GM12878 (cell line): ENCODE measurements around the gene CLEC19A. TPM values are rescaled to one million over a fixed set of nuclear protein-coding genes. Genes with fewer than 3 reads are reported as not detected.

Source experiments
- ATAC-seq: fragments of 200-7000 bp; cut with Tn5 transposase; 3 replicates; pipeline ENCODE4 v1.9.1; 2020; ENCODE audit warnings: mild to moderate bottlenecking, moderate library complexity
- BruUV-seq: library from RNA; stranded (reverse); fragments of 400-500 nt; replicated peaks from 2 replicates; lab custom pipeline; 2021; lab: Mats Ljungman, UMichigan
- CTCF ChIA-PET: fragments of 300-600 bp; sonication (Branson Sonifier 250); formaldehyde crosslinking; extraction: SDS; loops from one replicate; lab custom pipeline; 2021; ENCODE audit warnings: inconsistent platforms; lab: Yijun Ruan, JAX
- POLR2A ChIA-PET: fragments of 350-600 bp; formaldehyde crosslinking; extraction: SDS; loops from one replicate; lab custom pipeline; 2021; ENCODE audit warnings: inconsistent platforms; lab: Charles Lee
- RAD21 ChIA-PET: fragments of 300-600 bp; sonication (Branson Sonifier 250); formaldehyde crosslinking; loops from one replicate; lab custom pipeline; 2023; ENCODE audit warnings: antibody characterized with exemption; ENCODE audit not compliant: unreplicated experiment; lab: Charles Lee
- SMC1A ChIA-PET: fragments of 300-600 bp; sonication (Branson Sonifier 250); formaldehyde crosslinking; loops from one replicate; lab custom pipeline; 2023; ENCODE audit not compliant: unreplicated experiment, uncharacterized antibody; lab: Charles Lee
- DNase-seq: peaks from one replicate; pipeline ENCODE4 v3.0.0-alpha.2; 2011; ENCODE audit warnings: low read depth, low spot score
- FAIRE-seq: peaks from 3 replicates; lab custom pipeline; 2011; peaks lifted over from hg19 to GRCh38; lab: Jason Lieb, UNC
- H2AFZ ChIP-seq: 2 replicates; pipeline ENCODE4 v1.6.0; 2011; ENCODE audit warnings: low read depth, low read length, control low read depth; ENCODE audit not compliant: control insufficient read depth
- H3K27ac ChIP-seq: 2 replicates; pipeline ENCODE4 v1.5.1; 2011; ENCODE audit warnings: control low read depth; ENCODE audit not compliant: control insufficient read depth, insufficient read depth
- H3K27me3 ChIP-seq, 2 experiments: replicated peaks in 1 of 2; 2 replicates each; pipeline versions ENCODE4 v1.6.0 to v1.6.1; 2011; ENCODE audit warnings: low read length in 1 of 2; ENCODE audit not compliant: control insufficient read depth in 2 of 2, insufficient read depth in 2 of 2
- H3K36me3 ChIP-seq, 2 experiments: 2 replicates each; pipeline ENCODE4 v1.5.1; 2011; ENCODE audit warnings: low read length in 1 of 2; ENCODE audit not compliant: control insufficient read depth in 2 of 2, insufficient read depth in 2 of 2
- H3K4me1 ChIP-seq: 2 replicates; pipeline ENCODE4 v1.6.1; 2011; ENCODE audit warnings: mild to moderate bottlenecking, low read length, moderate library complexity, mixed read lengths; ENCODE audit not compliant: control insufficient read depth, insufficient read depth
- H3K4me2 ChIP-seq: 2 replicates; pipeline ENCODE4 v1.6.0; 2011; ENCODE audit warnings: control low read depth; ENCODE audit not compliant: control insufficient read depth, insufficient read depth
- H3K4me3 ChIP-seq: fragments of 200-600 bp; sonication (generic); 2 replicates; pipeline ENCODE4 v1.5.1; 2016
- H3K79me2 ChIP-seq: 2 replicates; pipeline ENCODE4 v1.6.0; 2011; ENCODE audit warnings: low read length; ENCODE audit not compliant: control insufficient read depth, insufficient read depth
- H3K9ac ChIP-seq: 2 replicates; pipeline ENCODE4 v1.8.0; 2011; ENCODE audit warnings: low read length, control low read depth, mixed read lengths; ENCODE audit not compliant: control insufficient read depth, insufficient read depth
- H3K9me3 ChIP-seq: replicated peaks from 3 replicates; pipeline ENCODE4 v1.5.1; 2011; ENCODE audit warnings: mild to moderate bottlenecking, low read length; ENCODE audit not compliant: control insufficient read depth, insufficient read depth
- H4K20me1 ChIP-seq: 2 replicates; pipeline ENCODE4 v1.6.0; 2011; ENCODE audit not compliant: control insufficient read depth, insufficient read depth
- BHLHE40 ChIP-seq, 2 experiments: fragments of 450-650 bp in 1 of 2; IDR thresholded peaks; 2 replicates each; pipeline ENCODE4 v1.6.1; 2011 to 2017; ENCODE audit warnings: low read depth in 2 of 2, borderline replicate concordance in 1 of 2, improper control_type of control experiment in 1 of 2, low read length in 1 of 2, mild to moderate bottlenecking in 1 of 2
- CBX3 ChIP-seq: fragments of 200-600 bp; sonication (generic); IDR thresholded peaks from 2 replicates; pipeline ENCODE4 v1.6.1; 2016; ENCODE audit warnings: low read depth, borderline replicate concordance
- CREB1 ChIP-seq: IDR thresholded peaks from 2 replicates; pipeline ENCODE4 v1.6.1; 2012; ENCODE audit warnings: low read depth, mild to moderate bottlenecking, inconsistent platforms
- HDAC6 ChIP-seq: fragments of 200-600 bp; sonication (generic); IDR thresholded peaks from one replicate; pipeline ENCODE4 v1.8.0; 2017; ENCODE audit warnings: antibody characterized with exemption; ENCODE audit not compliant: unreplicated experiment
- NFXL1 ChIP-seq: fragments of 450-650 bp; IDR thresholded peaks from 2 replicates; pipeline ENCODE4 v1.6.1; 2017; ENCODE audit warnings: antibody characterized with exemption, mild to moderate bottlenecking, borderline replicate concordance
- NKRF ChIP-seq: fragments of 450-650 bp; conservative IDR thresholded peaks from 2 replicates; pipeline ENCODE4 v1.6.1; 2017; ENCODE audit warnings: mild to moderate bottlenecking, moderate library complexity
- RELB ChIP-seq: fragments of 450-650 bp; IDR thresholded peaks from 2 replicates; pipeline ENCODE4 v1.6.1; 2017; ENCODE audit warnings: low read depth, mild to moderate bottlenecking, moderate library complexity
- SMAD1 ChIP-seq: fragments of 450-650 bp; IDR thresholded peaks from 2 replicates; pipeline ENCODE4 v1.6.1; 2018; ENCODE audit warnings: mild to moderate bottlenecking, low read depth; ENCODE audit not compliant: partially characterized antibody
- SP1 ChIP-seq: IDR thresholded peaks from one replicate; pipeline ENCODE4 v1.6.1; 2011; ENCODE audit warnings: low read depth, low read length
- TCF12 ChIP-seq: IDR thresholded peaks from 2 replicates; pipeline ENCODE4 v1.6.1; 2011; ENCODE audit warnings: low read depth, mild to moderate bottlenecking, low read length
- TCF3 ChIP-seq: IDR thresholded peaks from 2 replicates; pipeline ENCODE4 v1.6.1; 2012; ENCODE audit warnings: low read depth, mild to moderate bottlenecking, low read length, borderline replicate concordance; ENCODE audit not compliant: insufficient read depth
- ZBTB11 ChIP-seq: fragments of 450-650 bp; formaldehyde crosslinking; IDR thresholded peaks from 2 replicates; pipeline ENCODE4 v1.5.0; 2022; ENCODE audit warnings: mild to moderate bottlenecking, missing genetic modification characterization
- ZBTB4 ChIP-seq: fragments of 450-650 bp; formaldehyde crosslinking; IDR thresholded peaks from 2 replicates; pipeline ENCODE4 v1.4.0; 2022; ENCODE audit warnings: mild to moderate bottlenecking, moderate library complexity
- WGBS: methylation state at CpG from one replicate; pipeline ENCODE4 v1.1.6; 2016; ENCODE audit warnings: low lambda C conversion rate; ENCODE audit not compliant: insufficient replicate concordance, insufficient coverage; ENCODE audit errors: missing lambda C conversion rate; 5-methylcytosine and 5-hydroxymethylcytosine counted together
- in situ Hi-C: fragments of 300-500 bp; cut with MboI; formaldehyde crosslinking; loops from 9 replicates; pipeline ENCODE4 v1.14.3; 2018; ENCODE audit warnings: mixed read lengths
- intact Hi-C: fragments of 100-400 bp; cut with micrococcal nuclease; formaldehyde crosslinking; loops from one replicate; pipeline ENCODE4 v1.14.2; 2022; ENCODE audit not compliant: unreplicated experiment
- polyA plus RNA-seq, 11 experiments: library from polyadenylated mRNA; depleted of rRNA in 4 of 11; unstranded in 6 of 11; stranded (reverse) in 5 of 11; fragments of >200 nt; fragmentation: Nextera tagmentation in 4 of 11; fragmentation: Illumina TruSeq in 1 of 11; extraction: Ambion mirVana in 4 of 11; extraction: Trizol in 1 of 11; gene quantifications; 1 replicate in 1 of 11; 2 replicates in 10 of 11; pipeline versions ENCODE4 v1.2.1 to v1.2.3, GENCODE V29; 2011 to 2016; ENCODE audit warnings: inconsistent platforms in 2 of 11, missing spikeins in 2 of 11, low read depth in 1 of 11
- total RNA-seq, 4 experiments: library from RNA; depleted of rRNA in 3 of 4; stranded (reverse); fragments of >200 nt in 3 of 4; fragmentation: Illumina TruSeq in 1 of 4; extraction: Trizol in 1 of 4; gene quantifications; 2 replicates each; pipeline versions ENCODE4 v1.2.1 to v1.2.3, GENCODE V29; 2013 to 2021

Gene CLEC19A
- total and polyA plus RNA-seq, 10 of the 15 experiments (the other 5 are each of a cell fraction or from before 2014, with no cell fraction given), result 0.03 TPM; not detected in 8

GRCh38 chr16:19301931-19302330 is 16.4 kb downstream of the CLEC19A start:
- H3K27ac ChIP-seq, result no peak overlapping the region
- TF ChIP-seq BHLHE40 (IDR thresholded peaks at IDR 0.05; ENCODE audit: borderline replicate concordance in 1 of 2, low read depth in 2 of 2, low read length in 1 of 2) (no peak), ZBTB11 (no peak), ZBTB4 (CRISPR knock-in tag) (no peak), NFXL1 (no peak), RELB (no peak), TCF3 (no peak), HDAC6 (no peak), CREB1 (no peak), SP1 (no peak), CBX3 (no peak), TCF12 (no peak), NKRF (no peak), SMAD1 (no peak)

More at GRCh38 chr16:19301931-19302330, 16.4 kb downstream of the CLEC19A start:
- in situ Hi-C loops, result no loop called here
- Histone ChIP-seq H3K4me1 (no peaks in the 10 kb centered on the region), H3K4me3 (no peak overlapping the region), H3K27me3 (no peaks in the 10 kb centered on the region), H3K4me2 (no peak overlapping the region), H3K9ac (no peak overlapping the region), H3K9me3 (no peaks in the 10 kb centered on the region), H3K79me2 (no peaks in the 10 kb centered on the region), H3K36me3 (no peaks in the 10 kb centered on the region), H2AFZ (no peak overlapping the region), H4K20me1 (no peaks in the 10 kb centered on the region)
- RAD21 ChIA-PET, result no interaction called here
- DNase-seq (no peak), FAIRE-seq (no peak), ATAC-seq (no peak)
- WGBS, result 0% methylated on average over 1 of the region's 1 CpG
- intact Hi-C loops, result no loop called here
- BruUV-seq, result no TSS peak
- SMC1A ChIA-PET, result no interaction called here
- POLR2A ChIA-PET, result no interaction called here
- CTCF ChIA-PET, result no interaction called here
